ENCODE results near the gene PAPPA2. TPM values are rescaled to one million over a fixed set of nuclear protein-coding genes. Genes with fewer than 3 reads are reported as not detected.

Gene PAPPA2
- total RNA-seq, 2 donors from 2014 or later: 1.3 TPM; not detected in 1

- Histone ChIP-seq H3K27ac (ENCODE audit: low read depth, low read length) (no peak overlapping the region), H3K4me3 (ENCODE audit: low read length) (no peak overlapping the region), H3K27me3 (ENCODE audit: control insufficient read depth, insufficient read depth, low read length, poor library complexity, severe bottlenecking) (no peaks in the 10 kb centered on the region), H3K9me3 (ENCODE audit: control insufficient read depth, low read length) (no peaks in the 10 kb centered on the region), H3K4me1 (ENCODE audit: control insufficient read depth, insufficient read depth, low read length) (no peaks in the 10 kb centered on the region), H3K36me3 (ENCODE audit: control insufficient read depth, insufficient read depth, low read length) (no peaks in the 10 kb centered on the region), H3K9ac (ENCODE audit: extremely low read depth, low read length, poor library complexity, severe bottlenecking) (no peak overlapping the region)
- DNase-seq: no peak
- no peak for TF ChIP-seq CTCF (conservative IDR thresholded peaks at IDR 0.05)
- no peak overlapping the region for H3K4me3 Mint-ChIP-seq
- H3K4me1 Mint-ChIP-seq: peaks cover 2% of the 10 kb centered on the region
- H3K27me3 Mint-ChIP-seq (ENCODE audit: insufficient read depth): no peaks in the 10 kb centered on the region
- H3K36me3 Mint-ChIP-seq (ENCODE audit: low read depth): no peaks in the 10 kb centered on the region
- WGBS, 2 experiments (ENCODE audit: insufficient coverage in 1 of 2, insufficient read length in 1 of 2): 83% methylated on average over 1 of the region's 1 CpG; no CpG with 5 or more reads in 1 of the 2 experiments
- no peak overlapping the region for H3K27ac Mint-ChIP-seq
- H3K9me3 Mint-ChIP-seq: no peaks in the 10 kb centered on the region
These were observed 403.2 kb downstream of the PAPPA2 start for GRCh38 chr1:176866011-176866714.

- 90 to 91% methylated on average over 3 to 4 of the region's 4 CpGs for WGBS, 2 experiments (ENCODE audit: insufficient coverage in 1 of 2, insufficient read length in 1 of 2)
- TF ChIP-seq CTCF (conservative IDR thresholded peaks at IDR 0.05): no peak
- Histone ChIP-seq H3K9me3 (ENCODE audit: control insufficient read depth, low read length) (no peaks in the 10 kb centered on the region), H3K27me3 (ENCODE audit: control insufficient read depth, insufficient read depth, low read length, poor library complexity, severe bottlenecking) (no peaks in the 10 kb centered on the region), H3K4me3 (ENCODE audit: low read length) (no peak overlapping the region), H3K27ac (ENCODE audit: low read depth, low read length) (no peak overlapping the region), H3K36me3 (ENCODE audit: control insufficient read depth, insufficient read depth, low read length) (no peaks in the 10 kb centered on the region), H3K9ac (ENCODE audit: extremely low read depth, low read length, poor library complexity, severe bottlenecking) (no peak overlapping the region), H3K4me1 (ENCODE audit: control insufficient read depth, insufficient read depth, low read length) (no peaks in the 10 kb centered on the region)
- Mint-ChIP-seq H3K4me3 (no peak overlapping the region), H3K4me1 (no peaks in the 10 kb centered on the region), H3K9me3 (no peaks in the 10 kb centered on the region), H3K27me3 (ENCODE audit: insufficient read depth) (no peaks in the 10 kb centered on the region), H3K27ac (no peak overlapping the region), H3K36me3 (ENCODE audit: low read depth) (no peaks in the 10 kb centered on the region)
- no peak for DNase-seq
These were observed 406.6 kb downstream of the PAPPA2 start for GRCh38 chr1:176869577-176869976.

- TF ChIP-seq CTCF (conservative IDR thresholded peaks at IDR 0.05): no peak
- H3K27me3 Mint-ChIP-seq (ENCODE audit: insufficient read depth): peaks cover 2% of the 10 kb centered on the region
These were observed 414.1 kb downstream of the PAPPA2 start for GRCh38 chr1:176876966-176877515.

More at GRCh38 chr1:176876966-176877515, 414.1 kb downstream of the PAPPA2 start:
- Mint-ChIP-seq H3K36me3 (ENCODE audit: low read depth) (no peaks in the 10 kb centered on the region), H3K4me1 (peaks cover 1% of the 10 kb centered on the region), H3K4me3 (no peak overlapping the region), H3K27ac (no peak overlapping the region), H3K9me3 (no peaks in the 10 kb centered on the region)
- no peak for DNase-seq
- Histone ChIP-seq H3K9ac (ENCODE audit: extremely low read depth, low read length, poor library complexity, severe bottlenecking) (no peak overlapping the region), H3K9me3 (ENCODE audit: control insufficient read depth, low read length) (no peaks in the 10 kb centered on the region), H3K4me1 (ENCODE audit: control insufficient read depth, insufficient read depth, low read length) (no peaks in the 10 kb centered on the region), H3K27me3 (ENCODE audit: control insufficient read depth, insufficient read depth, low read length, poor library complexity, severe bottlenecking) (no peaks in the 10 kb centered on the region), H3K36me3 (ENCODE audit: control insufficient read depth, insufficient read depth, low read length) (no peaks in the 10 kb centered on the region), H3K27ac (ENCODE audit: low read depth, low read length) (no peak overlapping the region), H3K4me3 (ENCODE audit: low read length) (no peak overlapping the region)
- WGBS, 2 experiments (ENCODE audit: insufficient coverage in 1 of 2, insufficient read length in 1 of 2): 93 to 100% methylated on average over 1 to 4 of the region's 4 CpGs

Data from endodermal cell (in vitro differentiated cells).